ENCODE measurements around the gene CEP120.

Gene CEP120

DNA sequence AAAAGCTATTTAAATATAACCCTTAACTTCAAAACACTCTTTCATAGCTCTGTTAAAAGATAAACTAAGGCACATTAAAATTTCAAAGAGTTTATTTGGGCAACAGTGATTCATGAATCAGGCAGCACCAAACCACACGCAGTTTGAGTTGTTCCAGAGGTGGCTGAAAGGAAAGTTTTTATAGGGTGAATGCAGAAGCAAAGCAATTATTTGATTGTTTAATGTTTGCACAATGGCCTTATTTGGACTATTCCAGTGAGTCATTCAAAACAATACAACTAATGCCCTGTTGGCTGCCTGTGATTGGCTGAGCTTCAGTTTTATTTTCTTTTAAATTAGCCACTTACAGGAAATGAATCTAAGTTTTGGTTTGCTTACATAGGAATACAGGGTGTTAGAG is 125.3 kb downstream of the CEP120 start:
- DNase-seq: no peak

DNA sequence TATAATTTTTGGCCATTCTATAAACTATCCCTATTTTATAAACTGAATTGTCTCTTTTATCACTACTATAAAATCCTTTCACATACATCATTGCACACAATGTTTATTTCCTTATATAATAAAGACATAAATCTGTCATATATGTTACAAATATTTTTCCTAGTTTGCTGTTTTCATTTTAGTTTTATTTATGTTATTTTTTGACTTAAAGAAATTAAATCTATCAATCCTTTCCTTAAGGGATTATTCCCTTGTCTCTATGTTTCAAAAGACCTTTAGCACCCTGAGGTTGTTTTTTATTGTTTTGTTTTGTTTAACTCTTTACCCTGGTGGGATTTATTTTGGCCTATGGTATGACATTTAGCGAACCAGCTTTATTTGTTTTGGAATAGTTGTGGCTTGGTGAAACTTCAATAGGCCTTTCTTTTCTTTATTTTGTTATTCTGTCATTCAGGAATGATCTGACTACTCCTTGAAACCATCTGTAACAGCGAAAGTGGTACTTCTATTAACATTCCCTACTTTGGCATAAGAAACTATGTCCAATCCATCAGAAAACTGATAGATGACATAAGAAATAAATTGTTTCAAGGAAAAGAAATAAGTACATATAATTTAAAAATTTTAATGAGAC is 125.9 kb downstream of the CEP120 start:
- DNase-seq: no peak
